Panc1 (cell line): ENCODE results near the gene PGLYRP3. TPM values are rescaled to one million over a fixed set of nuclear protein-coding genes. Genes with fewer than 3 reads are reported as not detected.

Experiments
- ATAC-seq: fragments of 200-7000 bp; cut with Tn5 transposase; 2 replicates; pipeline ENCODE4 v1.9.1; 2020; ENCODE audit warnings: mild to moderate bottlenecking, moderate library complexity
- BruUV-seq: library from RNA; stranded (reverse); fragments of 400-500 nt; replicated peaks from 2 replicates; lab custom pipeline; 2021; lab: Mats Ljungman, UMichigan
- CTCF ChIA-PET: fragments of 300-600 bp; sonication (Branson Sonifier 250); formaldehyde crosslinking; loops from one replicate; lab custom pipeline; 2022; ENCODE audit warnings: antibody characterized with exemption; lab: Charles Lee
- POLR2A ChIA-PET: fragments of 300-600 bp; sonication (Branson Sonifier 250); formaldehyde crosslinking; loops from one replicate; lab custom pipeline; 2022; ENCODE audit warnings: antibody characterized with exemption; lab: Charles Lee
- DNase-seq: peaks from one replicate; pipeline ENCODE4 v3.0.0-alpha.2; 2010; ENCODE audit warnings: low read depth, low spot score
- H3K27ac ChIP-seq: 2 replicates; pipeline ENCODE4 v1.5.1; 2011; ENCODE audit warnings: mild to moderate bottlenecking, low read length, inconsistent platforms
- H3K27me3 ChIP-seq: fragments of 200-500 bp; sonication (Bioruptor generic); 2 replicates; pipeline ENCODE4 v1.6.0; 2014; ENCODE audit warnings: low read length, inconsistent platforms; ENCODE audit not compliant: control insufficient read depth, insufficient read depth
- H3K36me3 ChIP-seq: fragments of 200-500 bp; sonication (Bioruptor generic); 2 replicates; pipeline ENCODE4 v1.5.1; 2014; ENCODE audit warnings: inconsistent platforms, mild to moderate bottlenecking, low read length, moderate library complexity; ENCODE audit not compliant: control insufficient read depth, insufficient read depth
- H3K4me1 ChIP-seq: 2 replicates; pipeline ENCODE4 v1.5.1; 2011; ENCODE audit warnings: inconsistent platforms, mild to moderate bottlenecking, low read length, moderate library complexity; ENCODE audit not compliant: control insufficient read depth, insufficient read depth
- H3K4me3 ChIP-seq, 2 experiments: 2 replicates each; pipeline ENCODE4 v1.5.1; 2011 to 2012; ENCODE audit warnings: low read depth in 2 of 2, low read length in 2 of 2, mild to moderate bottlenecking in 2 of 2, inconsistent platforms in 1 of 2, moderate library complexity in 1 of 2
- H3K9me3 ChIP-seq: fragments of 200-500 bp; sonication (Bioruptor generic); 2 replicates; pipeline ENCODE4 v1.5.1; 2014; ENCODE audit warnings: low read depth, mild to moderate bottlenecking, inconsistent platforms, low read length, moderate library complexity; ENCODE audit not compliant: control insufficient read depth, insufficient read depth
- CTCF ChIP-seq: fragments of 450-650 bp; IDR thresholded peaks from 2 replicates; pipeline ENCODE4 v1.5.1; 2017; ENCODE audit warnings: mild to moderate bottlenecking
- POLR2AphosphoS5 ChIP-seq: IDR thresholded peaks from 2 replicates; pipeline ENCODE4 v1.6.1; 2012; ENCODE audit warnings: mild to moderate bottlenecking, low read depth, low read length, moderate library complexity
- REST ChIP-seq, 2 experiments: IDR thresholded peaks; 2 replicates each; pipeline ENCODE4 v1.6.1; 2011 to 2012; ENCODE audit warnings: low read depth in 2 of 2, control low read depth in 1 of 2, low read length in 1 of 2, mild to moderate bottlenecking in 1 of 2, moderate library complexity in 1 of 2; ENCODE audit not compliant: insufficient read depth in 1 of 2
- SIN3A ChIP-seq: IDR thresholded peaks from 2 replicates; pipeline ENCODE4 v1.6.1; 2012; ENCODE audit warnings: low read depth, mild to moderate bottlenecking, low read length, moderate library complexity, borderline replicate concordance; ENCODE audit not compliant: insufficient read depth
- TCF7L2 ChIP-seq: IDR thresholded peaks from 2 replicates; pipeline ENCODE4 v1.6.1; 2011; ENCODE audit warnings: mild to moderate bottlenecking, low read depth, low read length, inconsistent platforms
- in situ Hi-C: cut with HindIII; loops from 2 replicates; pipeline ENCODE4 v1.10.0; 2016; ENCODE audit warnings: low sequenced_read_pairs, low pct_unique_long_range_greater_than_20kb
- intact Hi-C: fragments of 100-400 bp; cut with micrococcal nuclease; formaldehyde crosslinking; loops from one replicate; pipeline ENCODE4 v1.10.0; 2022; ENCODE audit not compliant: unreplicated experiment
- total RNA-seq: library from RNA; stranded (reverse); gene quantifications from one replicate; pipeline ENCODE4 v1.2.1, GENCODE V29; 2021; ENCODE audit not compliant: unreplicated experiment

The PGLYRP3 gene
- total RNA-seq, 1 experiment from 2014 or later: not detected

GRCh38 chr1:153306303-153307220, 6.2 kb downstream of the PGLYRP3 start:
- peaks cover 4% of the 10 kb centered on the region for H3K27me3 ChIP-seq
- TF ChIP-seq TCF7L2 (no peak), CTCF (no peak), REST (IDR thresholded peaks at IDR 0.05; ENCODE audit: insufficient read depth in 1 of 2, low read depth in 2 of 2, low read length in 1 of 2) (no peak), SIN3A (no peak), POLR2AphosphoS5 (no peak)
- no peaks in the 10 kb centered on the region for H3K4me1 ChIP-seq
- H3K9me3 ChIP-seq: no peaks in the 10 kb centered on the region
- ATAC-seq: no peak
- BruUV-seq: no TSS peak
- H3K36me3 ChIP-seq: no peaks in the 10 kb centered on the region
- DNase-seq: no peak
- H3K27ac ChIP-seq: no peak overlapping the region
- ChIA-PET POLR2A (no interaction called here), CTCF (no interaction called here)
- intact Hi-C loops: no loop called here
- H3K4me3 ChIP-seq: no peak overlapping the region
- in situ Hi-C loops: no loop called here

- H3K36me3 ChIP-seq: no peaks in the 10 kb centered on the region
- DNase-seq (no peak), ATAC-seq (no peak)
- H3K9me3 ChIP-seq: no peaks in the 10 kb centered on the region
- H3K27me3 ChIP-seq: peaks cover 4% of the 10 kb centered on the region
- intact Hi-C loops: no loop called here
- H3K4me1 ChIP-seq: no peaks in the 10 kb centered on the region
- no peak overlapping the region for H3K4me3 ChIP-seq
- ChIA-PET CTCF (no interaction called here), POLR2A (interaction anchor here (0.5 kb wide), 1 partner anchor 10 kb away, joined by 3 read pairs; no protein-coding TSS in a partner anchor)
- in situ Hi-C loops: no loop called here
- BruUV-seq: no TSS peak
- TF ChIP-seq SIN3A (no peak), TCF7L2 (no peak), REST (IDR thresholded peaks at IDR 0.05; ENCODE audit: insufficient read depth in 1 of 2, low read depth in 2 of 2, low read length in 1 of 2) (no peak), POLR2AphosphoS5 (no peak), CTCF (no peak)
- no peak overlapping the region for H3K27ac ChIP-seq
Measured at GRCh38 chr1:153305682-153306081, 7.1 kb downstream of the PGLYRP3 start.
